ENCODE data around the gene LY86.

- no peak for TF ChIP-seq EZH2 (IDR thresholded peaks at IDR 0.05; ENCODE audit: borderline replicate concordance, control insufficient read depth, low read depth, low read length)
- no peak for TF ChIP-seq BHLHE40 (IDR thresholded peaks at IDR 0.05; ENCODE audit: borderline replicate concordance in 1 of 2, low read depth in 2 of 2, low read length in 1 of 2)
- TF ChIP-seq, protein P1, sequence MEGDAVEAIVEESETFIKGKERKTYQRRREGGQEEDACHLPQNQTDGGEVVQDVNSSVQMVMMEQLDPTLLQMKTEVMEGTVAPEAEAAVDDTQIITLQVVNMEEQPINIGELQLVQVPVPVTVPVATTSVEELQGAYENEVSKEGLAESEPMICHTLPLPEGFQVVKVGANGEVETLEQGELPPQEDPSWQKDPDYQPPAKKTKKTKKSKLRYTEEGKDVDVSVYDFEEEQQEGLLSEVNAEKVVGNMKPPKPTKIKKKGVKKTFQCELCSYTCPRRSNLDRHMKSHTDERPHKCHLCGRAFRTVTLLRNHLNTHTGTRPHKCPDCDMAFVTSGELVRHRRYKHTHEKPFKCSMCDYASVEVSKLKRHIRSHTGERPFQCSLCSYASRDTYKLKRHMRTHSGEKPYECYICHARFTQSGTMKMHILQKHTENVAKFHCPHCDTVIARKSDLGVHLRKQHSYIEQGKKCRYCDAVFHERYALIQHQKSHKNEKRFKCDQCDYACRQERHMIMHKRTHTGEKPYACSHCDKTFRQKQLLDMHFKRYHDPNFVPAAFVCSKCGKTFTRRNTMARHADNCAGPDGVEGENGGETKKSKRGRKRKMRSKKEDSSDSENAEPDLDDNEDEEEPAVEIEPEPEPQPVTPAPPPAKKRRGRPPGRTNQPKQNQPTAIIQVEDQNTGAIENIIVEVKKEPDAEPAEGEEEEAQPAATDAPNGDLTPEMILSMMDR (IDR thresholded peaks at IDR 0.05 in 2 of 3, conservative IDR thresholded peaks at IDR 0.05 in 1 of 3; ENCODE audit: control insufficient read depth in 2 of 3, extremely low read depth in 1 of 3, insufficient read depth in 1 of 3, low read depth in 3 of 3, low read length in 3 of 3) = no peak
- TF ChIP-seq USF2 (IDR thresholded peaks at IDR 0.05; ENCODE audit: borderline replicate concordance, low read depth, low read length) = no peak
- no peak for TF ChIP-seq CBX3 (IDR thresholded peaks at IDR 0.05; ENCODE audit: borderline replicate concordance, low read depth)
- TF ChIP-seq CHD2 (IDR thresholded peaks at IDR 0.05; ENCODE audit: borderline replicate concordance, low read depth, low read length) = no peak
- no peak for TF ChIP-seq ZNF274 (IDR thresholded peaks at IDR 0.05; ENCODE audit: insufficient read depth, insufficient read length)
- no peak for TF ChIP-seq PAX8 (IDR thresholded peaks at IDR 0.05)
- no peak for TF ChIP-seq ELK1 (IDR thresholded peaks at IDR 0.05; ENCODE audit: low read depth, low read length)
- no peak for TF ChIP-seq HCFC1 (IDR thresholded peaks at IDR 0.05; ENCODE audit: low read length)
These were observed 60.3 kb downstream of the LY86 start for GRCh38 chr6:6648692-6649343.

All from GM12878 (cell line).